Uterus (tissue), 4 donors: ENCODE data around the gene ADAMTSL4. TPM values are rescaled to one million over a fixed set of nuclear protein-coding genes. Genes with fewer than 3 reads are reported as not detected.

Experiments used
- DNase-seq, 2 donors: peaks; one replicate each; pipeline ENCODE4 v3.0.0-alpha.2; 2019 to 2020
- H3K27ac ChIP-seq, 2 donors: fragments of 200-600 bp; sonication (generic); 1 replicate in 1 of 2; 2 replicates in 1 of 2; pipeline ENCODE4 v1.5.1; 2016 to 2018
- H3K27me3 ChIP-seq, 2 donors: fragments of 200-600 bp; sonication (generic); one replicate each; pipeline ENCODE4 v1.5.1; 2018 to 2019; ENCODE audit warnings: control low read depth in 1 of 2
- H3K36me3 ChIP-seq, 2 donors: fragments of 200-600 bp; sonication (generic); one replicate each; pipeline ENCODE4 v1.5.1; 2019; ENCODE audit warnings: control low read depth in 1 of 2
- H3K4me1 ChIP-seq, 2 donors: fragments of 200-600 bp; sonication (generic); one replicate each; pipeline ENCODE4 v1.5.1; 2018 to 2019; ENCODE audit warnings: control low read depth in 1 of 2
- H3K4me3 ChIP-seq, 2 donors: fragments of 200-600 bp; sonication (generic); 1 replicate in 1 of 2; 2 replicates in 1 of 2; pipeline ENCODE4 v1.5.1; 2018 to 2019; ENCODE audit warnings: mild to moderate bottlenecking in 1 of 2
- H3K9me3 ChIP-seq, 2 donors: fragments of 200-600 bp; sonication (generic); one replicate each; pipeline ENCODE4 v1.5.1; 2019; ENCODE audit warnings: control low read depth in 1 of 2
- POLR2A ChIP-seq, 2 donors: fragments of 450-650 bp; IDR thresholded peaks; one replicate each; pipeline ENCODE4 v1.6.1; 2016; ENCODE audit warnings: antibody characterized with exemption in 2 of 2, mild to moderate bottlenecking in 1 of 2, moderate library complexity in 1 of 2
- intact Hi-C: fragments of 100-400 bp; cut with DNase I; formaldehyde crosslinking; loops from one replicate; pipeline ENCODE4 v1.15.1; 2023; ENCODE audit warnings: low total_unique reads
- total RNA-seq, 4 donors: library from RNA; depleted of rRNA in 3 of 4; stranded (reverse); fragments of >200 nt in 3 of 4; gene quantifications; one replicate each; pipeline versions ENCODE4 v1.1.0 to v1.2.4, GENCODE V29; 2014 to 2023
- TF ChIP-seq, protein P1 (sequence below), 4 experiments: fragments of 200-600 bp in 2 of 4; fragments of 450-650 bp in 2 of 4; sonication (generic) in 2 of 4; IDR thresholded peaks; one replicate each; pipeline ENCODE4 v1.5.1; 2016 to 2019; ENCODE audit warnings: antibody characterized with exemption in 4 of 4, mild to moderate bottlenecking in 2 of 4, moderate library complexity in 1 of 4
- donor health status: DM: yes; HTN: yes; CAD: no.

Gene ADAMTSL4
- total RNA-seq, 4 donors from 2014 or later, result 15.9 to 133 (median 35.4) TPM

DNA sequence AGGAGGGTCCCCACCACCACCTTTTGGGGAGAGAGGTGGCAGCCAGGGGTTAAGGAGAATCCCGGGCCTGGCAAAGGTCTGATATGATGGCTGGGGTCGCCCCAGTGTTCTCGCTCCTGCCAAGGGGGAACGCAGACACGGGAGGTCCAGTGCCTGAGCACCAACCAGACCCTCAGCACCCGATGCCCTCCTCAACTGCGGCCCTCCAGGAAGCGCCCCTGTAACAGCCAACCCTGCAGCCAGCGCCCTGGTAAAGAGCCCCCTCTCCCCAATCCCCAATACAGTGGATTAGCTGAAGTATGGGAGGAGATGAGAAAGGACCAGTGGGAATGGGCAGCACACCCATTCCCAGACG lies 10.4 kb downstream of the ADAMTSL4 start:
- DNase-seq, result peak in 1 of 2 donors; percentile 42
- H3K27ac ChIP-seq, result peak overlapping the region; percentile 99
- H3K27me3 ChIP-seq, result no peaks in the 10 kb centered on the region
- no peak overlapping the region for H3K4me3 ChIP-seq
- intact Hi-C loops, result loop anchor here (5.0 kb wide), 2 partner anchors 63 to 73 kb away; no protein-coding TSS in a partner anchor
- H3K36me3 ChIP-seq, result no peaks in the 10 kb centered on the region
- TF ChIP-seq POLR2A (IDR thresholded peaks at IDR 0.05), result no peak
- TF ChIP-seq, protein P1, sequence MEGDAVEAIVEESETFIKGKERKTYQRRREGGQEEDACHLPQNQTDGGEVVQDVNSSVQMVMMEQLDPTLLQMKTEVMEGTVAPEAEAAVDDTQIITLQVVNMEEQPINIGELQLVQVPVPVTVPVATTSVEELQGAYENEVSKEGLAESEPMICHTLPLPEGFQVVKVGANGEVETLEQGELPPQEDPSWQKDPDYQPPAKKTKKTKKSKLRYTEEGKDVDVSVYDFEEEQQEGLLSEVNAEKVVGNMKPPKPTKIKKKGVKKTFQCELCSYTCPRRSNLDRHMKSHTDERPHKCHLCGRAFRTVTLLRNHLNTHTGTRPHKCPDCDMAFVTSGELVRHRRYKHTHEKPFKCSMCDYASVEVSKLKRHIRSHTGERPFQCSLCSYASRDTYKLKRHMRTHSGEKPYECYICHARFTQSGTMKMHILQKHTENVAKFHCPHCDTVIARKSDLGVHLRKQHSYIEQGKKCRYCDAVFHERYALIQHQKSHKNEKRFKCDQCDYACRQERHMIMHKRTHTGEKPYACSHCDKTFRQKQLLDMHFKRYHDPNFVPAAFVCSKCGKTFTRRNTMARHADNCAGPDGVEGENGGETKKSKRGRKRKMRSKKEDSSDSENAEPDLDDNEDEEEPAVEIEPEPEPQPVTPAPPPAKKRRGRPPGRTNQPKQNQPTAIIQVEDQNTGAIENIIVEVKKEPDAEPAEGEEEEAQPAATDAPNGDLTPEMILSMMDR (IDR thresholded peaks at IDR 0.05), result no peak
- H3K4me1 ChIP-seq, result peaks cover 28 to 34% of the 10 kb centered on the region in 2 donors
- no peaks in the 10 kb centered on the region for H3K9me3 ChIP-seq

GRCh38 chr1:150560011-150560438 lies 10.8 kb downstream of the ADAMTSL4 start:
- H3K27me3 ChIP-seq, result no peaks in the 10 kb centered on the region
- TF ChIP-seq, protein P1 (IDR thresholded peaks at IDR 0.05), result peak; percentile 78 to 94 (median 80)
- peak in 1 of 2 donors; percentile 17 for TF ChIP-seq POLR2A (IDR thresholded peaks at IDR 0.05)
- peak overlapping the region; percentile 99 for H3K27ac ChIP-seq
- intact Hi-C loops, result loop anchor here (5.0 kb wide), 1 partner anchor 62 kb away; no protein-coding TSS in a partner anchor
- peak; percentile 72 to 81 for DNase-seq
- no peaks in the 10 kb centered on the region for H3K9me3 ChIP-seq
- H3K4me1 ChIP-seq, result peaks cover 32 to 37% of the 10 kb centered on the region in 2 donors
- H3K36me3 ChIP-seq, result no peaks in the 10 kb centered on the region
- no peak overlapping the region for H3K4me3 ChIP-seq

GRCh38 chr1:150560576-150561253 lies 11.5 kb downstream of the ADAMTSL4 start:
- intact Hi-C loops, result loop anchor here (5.0 kb wide), 1 partner anchor 62 kb away; no protein-coding TSS in a partner anchor
- TF ChIP-seq, protein P1 (IDR thresholded peaks at IDR 0.05), result peak; percentile 87 to 91 (median 90)
- TF ChIP-seq POLR2A (IDR thresholded peaks at IDR 0.05), result no peak
- no peaks in the 10 kb centered on the region for H3K27me3 ChIP-seq
- H3K36me3 ChIP-seq, result no peaks in the 10 kb centered on the region
- peaks cover 35 to 42% of the 10 kb centered on the region in 2 donors for H3K4me1 ChIP-seq
- H3K27ac ChIP-seq, result peak overlapping the region; percentile 99
- H3K9me3 ChIP-seq, result no peaks in the 10 kb centered on the region
- H3K4me3 ChIP-seq, result peak overlapping the region; percentile 55
- DNase-seq, result peak; percentile 90 to 92

- H3K4me1 ChIP-seq, result peaks cover 41 to 43% of the 10 kb centered on the region in 2 donors
- DNase-seq, result peak; percentile 97 to 98
- peak overlapping the region; percentile 55 for H3K4me3 ChIP-seq
- peak overlapping the region; percentile 99 for H3K27ac ChIP-seq
- TF ChIP-seq POLR2A (IDR thresholded peaks at IDR 0.05), result peak; percentile 93 to 94
- TF ChIP-seq, protein P1 (IDR thresholded peaks at IDR 0.05), result peak in 2 of 4 experiments; percentile 17
- no peaks in the 10 kb centered on the region for H3K36me3 ChIP-seq
- intact Hi-C loops, result loop anchor here (5.0 kb wide), 1 partner anchor 61 kb away; no protein-coding TSS in a partner anchor
- H3K9me3 ChIP-seq, result no peaks in the 10 kb centered on the region
- no peaks in the 10 kb centered on the region for H3K27me3 ChIP-seq
Observed at GRCh38 chr1:150561254-150561973, 12.2 kb downstream of the ADAMTSL4 start.
